HCT116 (cell line): ENCODE results near the gene MCCD1. TPM values are rescaled to one million over a fixed set of nuclear protein-coding genes. Genes with fewer than 3 reads are reported as not detected.

Experiments
- ATAC-seq: fragments of 200-7000 bp; cut with Tn5 transposase; 2 replicates; pipeline ENCODE4 v1.9.1; 2020; ENCODE audit warnings: mild to moderate bottlenecking, moderate library complexity
- BruUV-seq: library from RNA; stranded (reverse); fragments of 400-500 nt; replicated peaks from 2 replicates; lab custom pipeline; 2021; lab: Mats Ljungman, UMichigan
- CTCF ChIA-PET: fragments of 300-600 bp; sonication (Branson Sonifier 250); formaldehyde crosslinking; loops from one replicate; lab custom pipeline; 2021; ENCODE audit warnings: antibody characterized with exemption; lab: Charles Lee
- POLR2A ChIA-PET: fragments of 300-600, 350-600 bp; sonication (Branson Sonifier 250); formaldehyde crosslinking; loops from one replicate; lab custom pipeline; 2021; ENCODE audit warnings: antibody characterized with exemption; lab: Charles Lee
- RAD21 ChIA-PET, 2 experiments: fragments of 300-600 bp; sonication (Branson Sonifier 250); formaldehyde crosslinking; loops; one replicate each; lab custom pipeline; 2023; ENCODE audit warnings: low total read pairs in 2 of 2; ENCODE audit not compliant: uncharacterized antibody in 2 of 2, unreplicated experiment in 2 of 2, low non-redundant PET in 1 of 2; lab: Charles Lee
- DNase-seq: peaks from one replicate; pipeline ENCODE4 v3.0.0-alpha.2; 2010; ENCODE audit warnings: low read depth, low spot score
- H2AFZ ChIP-seq: fragments of 200-600 bp; shearing (Covaris generic), sonication (generic); 2 replicates; pipeline ENCODE4 v1.6.1; 2017; ENCODE audit warnings: low read depth, mixed run types, mixed read lengths, antibody characterized with exemption, low read length; ENCODE audit not compliant: poor library complexity, severe bottlenecking
- H3K27ac ChIP-seq: 2 replicates; pipeline ENCODE4 v1.5.1; 2012; ENCODE audit warnings: low read depth, low read length
- H3K27me3 ChIP-seq: fragments of 200-600 bp; sonication (generic); 2 replicates; pipeline ENCODE4 v1.6.1; 2016; ENCODE audit warnings: mixed run types, low read length, mixed read lengths; ENCODE audit not compliant: insufficient read depth
- H3K36me3 ChIP-seq, 2 experiments: fragments of 200-500 bp in 1 of 2; fragments of 200-600 bp in 1 of 2; sonication (Bioruptor generic) in 1 of 2; sonication (generic) in 1 of 2; 2 replicates each; pipeline versions ENCODE4 v1.5.1 to v1.6.1; 2014 to 2016; ENCODE audit warnings: low read length in 2 of 2, inconsistent platforms in 1 of 2, mixed read lengths in 1 of 2, mixed run types in 1 of 2; ENCODE audit not compliant: insufficient read depth in 2 of 2, control insufficient read depth in 1 of 2
- H3K4me1 ChIP-seq, 2 experiments: fragments of 200-600 bp in 1 of 2; sonication (generic) in 1 of 2; 2 replicates each; pipeline versions ENCODE4 v1.5.1 to v1.6.1; 2012 to 2017; ENCODE audit warnings: low read length in 2 of 2, inconsistent platforms in 1 of 2, mild to moderate bottlenecking in 1 of 2, mixed read lengths in 1 of 2, mixed run types in 1 of 2, moderate library complexity in 1 of 2; ENCODE audit not compliant: insufficient read depth in 2 of 2, control insufficient read depth in 1 of 2
- H3K4me2 ChIP-seq: fragments of 200-600 bp; sonication (generic); 2 replicates; pipeline ENCODE4 v1.6.1; 2017; ENCODE audit warnings: mixed run types, low read length, mixed read lengths
- H3K4me3 ChIP-seq, 2 experiments: fragments of 200-600 bp in 1 of 2; sonication (generic) in 1 of 2; replicated peaks in 1 of 2; 2 replicates each; pipeline ENCODE4 v1.5.1; 2011 to 2016; ENCODE audit warnings: low read length in 2 of 2, control low read depth in 1 of 2, low read depth in 1 of 2, mild to moderate bottlenecking in 1 of 2, mixed read lengths in 1 of 2, mixed run types in 1 of 2
- H3K79me2 ChIP-seq: fragments of 200-600 bp; sonication (generic); 2 replicates; pipeline ENCODE4 v1.6.1; 2017; ENCODE audit warnings: mild to moderate bottlenecking, mixed run types, low read length, moderate library complexity, mixed read lengths; ENCODE audit not compliant: insufficient read depth
- H3K9ac ChIP-seq: fragments of 200-600 bp; sonication (generic); 2 replicates; pipeline ENCODE4 v1.6.1; 2016; ENCODE audit warnings: low read length, mixed read lengths
- H3K9me2 ChIP-seq: fragments of 200-600 bp; sonication (generic), shearing (Covaris generic); 2 replicates; pipeline ENCODE4 v1.6.1; 2017; ENCODE audit warnings: mixed run types, mild to moderate bottlenecking, moderate library complexity; ENCODE audit not compliant: insufficient read depth
- H3K9me3 ChIP-seq, 2 experiments: fragments of 200-500 bp in 1 of 2; fragments of 200-600 bp in 1 of 2; sonication (Bioruptor generic) in 1 of 2; sonication (generic) in 1 of 2; 2 replicates each; pipeline ENCODE4 v1.6.1; 2014 to 2017; ENCODE audit warnings: low read length in 2 of 2, mixed read lengths in 2 of 2, inconsistent platforms in 1 of 2, low read depth in 1 of 2, mild to moderate bottlenecking in 1 of 2, mixed run types in 1 of 2, moderate library complexity in 1 of 2; ENCODE audit not compliant: control insufficient read depth in 1 of 2, insufficient read depth in 1 of 2
- H4K20me1 ChIP-seq: fragments of 200-600 bp; sonication (generic), shearing (Covaris generic); 2 replicates; pipeline ENCODE4 v1.6.1; 2017; ENCODE audit warnings: mixed run types, mild to moderate bottlenecking, moderate library complexity; ENCODE audit not compliant: insufficient read depth
- EGR1 ChIP-seq: IDR thresholded peaks from 2 replicates; pipeline ENCODE4 v1.6.1; 2012; ENCODE audit warnings: low read depth
- FOSL1 ChIP-seq: IDR thresholded peaks from 2 replicates; pipeline ENCODE4 v1.6.1; 2012; ENCODE audit warnings: low read depth
- POLR2A ChIP-seq: IDR thresholded peaks from 2 replicates; pipeline ENCODE4 v1.7.0; 2011; ENCODE audit warnings: borderline replicate concordance; ENCODE audit not compliant: insufficient read depth, insufficient read length; ENCODE audit errors: extremely low read depth
- SIN3A ChIP-seq: IDR thresholded peaks from 2 replicates; pipeline ENCODE4 v1.6.1; 2012; ENCODE audit warnings: low read depth
- YY1 ChIP-seq: IDR thresholded peaks from 2 replicates; pipeline ENCODE4 v1.6.1; 2011; ENCODE audit warnings: low read length, low read depth, moderate library complexity, mild to moderate bottlenecking; ENCODE audit not compliant: insufficient replicate concordance; ENCODE audit errors: extremely low read depth
- ZFX ChIP-seq: fragments of 450-650 bp; IDR thresholded peaks from 2 replicates; pipeline ENCODE4 v1.6.1; 2017
- ZNF274 ChIP-seq: fragments of 200-500 bp; sonication (Bioruptor generic); IDR thresholded peaks from 2 replicates; pipeline ENCODE4 v1.6.1; 2014; ENCODE audit warnings: mild to moderate bottlenecking, low read depth, low read length, inconsistent platforms
- intact Hi-C: fragments of 100-400 bp; cut with micrococcal nuclease; formaldehyde crosslinking; loops from 2 replicates; pipeline ENCODE4 v1.10.0; 2022
- total RNA-seq: library from RNA; stranded (reverse); gene quantifications from one replicate; pipeline ENCODE4 v1.2.1, GENCODE V29; 2021; ENCODE audit not compliant: unreplicated experiment
- TF ChIP-seq, protein P1 (sequence below): IDR thresholded peaks from 2 replicates; pipeline ENCODE4 v1.6.1; 2012
- TF ChIP-seq, protein P2 (sequence below): IDR thresholded peaks from 2 replicates; pipeline ENCODE4 v1.6.1; 2012
- TF ChIP-seq, protein P3 (sequence below): IDR thresholded peaks from 2 replicates; pipeline ENCODE4 v1.6.1; 2011; ENCODE audit warnings: mild to moderate bottlenecking, low read length, moderate library complexity; ENCODE audit not compliant: insufficient replicate concordance; ENCODE audit errors: extremely low read depth

Gene MCCD1
- total RNA-seq, 1 experiment from 2014 or later = not detected

DNA sequence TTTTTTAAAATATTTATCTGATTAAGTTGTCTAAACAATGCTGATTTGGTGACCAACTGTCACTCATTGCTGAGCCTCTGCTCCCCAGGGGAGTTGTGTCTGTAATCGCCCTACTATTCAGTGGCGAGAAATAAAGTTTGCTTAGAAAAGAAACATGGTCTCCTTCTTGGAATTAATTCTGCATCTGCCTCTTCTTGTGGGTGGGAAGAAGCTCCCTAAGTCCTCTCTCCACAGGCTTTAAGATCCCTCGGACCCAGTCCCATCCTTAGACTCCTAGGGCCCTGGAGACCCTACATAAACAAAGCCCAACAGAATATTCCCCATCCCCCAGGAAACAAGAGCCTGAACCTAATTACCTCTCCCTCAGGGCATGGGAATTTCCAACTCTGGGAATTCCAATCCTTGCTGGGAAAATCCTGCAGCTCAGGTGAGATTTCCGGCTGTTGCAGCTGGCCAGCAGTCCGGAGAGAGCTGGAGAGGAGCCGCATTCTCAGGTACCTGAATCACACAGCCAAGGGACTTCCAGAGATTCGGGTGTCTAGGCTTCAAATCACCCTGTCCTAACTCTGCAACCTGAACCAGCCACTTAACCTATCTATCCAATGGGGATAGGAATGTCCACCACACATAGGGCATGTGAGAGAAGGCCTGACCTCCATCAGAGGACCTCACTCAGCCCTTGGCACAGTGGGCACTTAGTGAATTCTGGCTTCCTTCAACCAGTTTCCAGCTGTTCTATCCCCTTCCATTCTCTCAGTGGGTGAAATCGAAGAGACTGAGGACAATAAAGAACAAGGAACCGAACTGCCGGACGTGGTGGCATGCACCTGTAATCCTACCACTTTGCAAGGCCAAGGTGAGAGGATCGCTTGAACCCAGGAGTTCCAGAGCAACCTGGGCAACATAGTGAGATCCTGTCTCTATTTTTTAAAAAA is 49.7 kb downstream of the MCCD1 start:
- intact Hi-C loops = no loop called here
- TF ChIP-seq EGR1 (no peak), YY1 (no peak), FOSL1 (no peak), POLR2A (no peak)
- TF ChIP-seq, protein P1, sequence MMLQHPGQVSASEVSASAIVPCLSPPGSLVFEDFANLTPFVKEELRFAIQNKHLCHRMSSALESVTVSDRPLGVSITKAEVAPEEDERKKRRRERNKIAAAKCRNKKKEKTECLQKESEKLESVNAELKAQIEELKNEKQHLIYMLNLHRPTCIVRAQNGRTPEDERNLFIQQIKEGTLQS = no peak
- TF ChIP-seq, all 23 proteins: peak for 0
- DNase-seq (no peak), ATAC-seq (no peak)
- no peaks in the 10 kb centered on the region for H3K36me3 ChIP-seq
- BruUV-seq = no TSS peak
- H4K20me1 ChIP-seq = no peaks in the 10 kb centered on the region
- H3K9ac ChIP-seq = no peak overlapping the region
- H3K4me2 ChIP-seq = no peak overlapping the region
- ChIA-PET CTCF (interaction anchor here (0.7 kb wide), 1 partner anchor 26 kb away, joined by 3 read pairs; no protein-coding TSS in a partner anchor), RAD21 (no interaction called here), POLR2A (no interaction called here)
- no peak overlapping the region for H2AFZ ChIP-seq
- H3K4me1 ChIP-seq = peaks cover 4 to 18% of the 10 kb centered on the region in 2 experiments; a peak in 2 of 4 replicates
- no peak overlapping the region for H3K4me3 ChIP-seq
- H3K27me3 ChIP-seq = no peaks in the 10 kb centered on the region
- H3K79me2 ChIP-seq = no peaks in the 10 kb centered on the region
- no peak overlapping the region for H3K27ac ChIP-seq
- H3K9me2 ChIP-seq = no peaks in the 10 kb centered on the region
- H3K9me3 ChIP-seq = no peaks in the 10 kb centered on the region

DNA sequence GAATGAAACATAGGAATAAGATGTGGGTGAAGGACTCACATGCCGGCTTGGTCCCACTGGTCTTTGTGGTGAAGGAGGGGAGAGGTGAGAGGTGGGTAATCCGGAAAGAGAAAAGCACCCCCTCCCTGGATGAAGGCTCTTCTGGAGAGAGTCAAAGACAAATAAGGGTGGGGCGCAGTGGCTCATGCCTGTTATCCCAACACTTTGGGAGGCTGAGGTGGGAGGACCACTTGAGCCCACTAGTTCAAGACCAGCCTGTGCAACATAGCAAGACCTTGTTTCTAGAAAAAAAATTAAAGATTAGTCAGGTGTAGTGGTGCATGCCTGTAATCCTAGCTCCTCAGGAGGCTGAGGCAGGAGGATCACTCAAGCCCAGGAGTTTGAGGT is 50.4 kb downstream of the MCCD1 start:
- no peak overlapping the region for H3K27ac ChIP-seq
- no peak overlapping the region for H3K4me3 ChIP-seq
- H4K20me1 ChIP-seq = no peaks in the 10 kb centered on the region
- TF ChIP-seq ZNF274 (no peak), SIN3A (no peak), ZFX (no peak)
- TF ChIP-seq, protein P2, sequence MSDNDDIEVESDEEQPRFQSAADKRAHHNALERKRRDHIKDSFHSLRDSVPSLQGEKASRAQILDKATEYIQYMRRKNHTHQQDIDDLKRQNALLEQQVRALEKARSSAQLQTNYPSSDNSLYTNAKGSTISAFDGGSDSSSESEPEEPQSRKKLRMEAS = no peak
- TF ChIP-seq, protein P3, sequence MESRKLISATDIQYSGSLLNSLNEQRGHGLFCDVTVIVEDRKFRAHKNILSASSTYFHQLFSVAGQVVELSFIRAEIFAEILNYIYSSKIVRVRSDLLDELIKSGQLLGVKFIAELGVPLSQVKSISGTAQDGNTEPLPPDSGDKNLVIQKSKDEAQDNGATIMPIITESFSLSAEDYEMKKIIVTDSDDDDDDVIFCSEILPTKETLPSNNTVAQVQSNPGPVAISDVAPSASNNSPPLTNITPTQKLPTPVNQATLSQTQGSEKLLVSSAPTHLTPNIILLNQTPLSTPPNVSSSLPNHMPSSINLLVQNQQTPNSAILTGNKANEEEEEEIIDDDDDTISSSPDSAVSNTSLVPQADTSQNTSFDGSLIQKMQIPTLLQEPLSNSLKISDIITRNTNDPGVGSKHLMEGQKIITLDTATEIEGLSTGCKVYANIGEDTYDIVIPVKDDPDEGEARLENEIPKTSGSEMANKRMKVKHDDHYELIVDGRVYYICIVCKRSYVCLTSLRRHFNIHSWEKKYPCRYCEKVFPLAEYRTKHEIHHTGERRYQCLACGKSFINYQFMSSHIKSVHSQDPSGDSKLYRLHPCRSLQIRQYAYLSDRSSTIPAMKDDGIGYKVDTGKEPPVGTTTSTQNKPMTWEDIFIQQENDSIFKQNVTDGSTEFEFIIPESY = no peak
- TF ChIP-seq, all 23 proteins: peak for 0
- DNase-seq (no peak), ATAC-seq (no peak)
- CTCF ChIA-PET = interaction anchor here (0.7 to 7.8 kb wide), 2 partner anchors 18 to 26 kb away, joined by 3 to 70 read pairs; no protein-coding TSS in a partner anchor
- Histone ChIP-seq H3K9ac (no peak overlapping the region), H3K36me3 (no peaks in the 10 kb centered on the region), H3K9me3 (no peaks in the 10 kb centered on the region), H2AFZ (no peak overlapping the region), H3K79me2 (no peaks in the 10 kb centered on the region), H3K27me3 (no peaks in the 10 kb centered on the region), H3K4me1 (peaks cover 4 to 15% of the 10 kb centered on the region in 2 experiments; a peak in 2 of 4 replicates), H3K9me2 (no peaks in the 10 kb centered on the region), H3K4me2 (no peak overlapping the region)
- intact Hi-C loops = no loop called here
- no TSS peak for BruUV-seq
- POLR2A ChIA-PET = no interaction called here
- RAD21 ChIA-PET = no interaction called here
